SU-DHL-6 (cell line): Measurements from ENCODE around the gene RIMBP2.

Experiments
- CTCF ChIP-seq: fragments of 200-600 bp; sonication (generic); IDR thresholded peaks from one replicate; pipeline ENCODE4 v1.5.1; 2017; ENCODE audit warnings: antibody characterized with exemption, mild to moderate bottlenecking, low read length, moderate library complexity; ENCODE audit not compliant: insufficient read depth, poor library complexity, severe bottlenecking
- EZH2phosphoT487 ChIP-seq: fragments of 200-600 bp; sonication (generic), shearing (Covaris generic); conservative IDR thresholded peaks from 2 replicates; pipeline ENCODE4 v1.6.1; 2018; ENCODE audit warnings: mild to moderate bottlenecking, antibody characterized with exemption, low read length, moderate library complexity, mixed read lengths

GRCh38 chr12:130764475-130765185 is 48.5 kb upstream of the RIMBP2 start:
- TF ChIP-seq CTCF (no peak), EZH2phosphoT487 (no peak)
